IPS-NIHi11 (cell line): ENCODE data around the gene POLR2M.

Experiments used
- DNase-seq: peaks from one replicate; pipeline ENCODE4 v3.0.0; 2012; ENCODE audit warnings: mixed read lengths, low spot score

The POLR2M gene

DNA sequence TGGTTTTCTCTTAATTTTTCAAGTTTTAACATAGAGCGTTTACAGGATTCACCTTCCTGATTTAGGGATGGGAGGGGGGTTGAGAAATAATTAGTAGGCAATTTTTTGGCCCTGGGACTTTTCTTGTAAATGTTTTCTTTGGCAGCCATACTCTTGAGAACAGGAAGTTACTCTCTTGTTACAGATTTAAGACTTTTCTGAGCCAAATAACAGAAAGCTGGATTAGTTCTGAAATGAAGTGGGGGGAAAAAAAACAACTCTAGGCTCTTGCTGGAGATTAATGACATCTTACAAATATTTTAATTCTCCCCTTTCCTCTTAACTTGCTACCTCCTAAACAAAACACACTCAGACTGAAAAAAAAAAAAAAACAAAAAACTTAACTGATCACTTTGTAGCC, 13.8 kb upstream of the POLR2M start:
- no peak for DNase-seq

DNA sequence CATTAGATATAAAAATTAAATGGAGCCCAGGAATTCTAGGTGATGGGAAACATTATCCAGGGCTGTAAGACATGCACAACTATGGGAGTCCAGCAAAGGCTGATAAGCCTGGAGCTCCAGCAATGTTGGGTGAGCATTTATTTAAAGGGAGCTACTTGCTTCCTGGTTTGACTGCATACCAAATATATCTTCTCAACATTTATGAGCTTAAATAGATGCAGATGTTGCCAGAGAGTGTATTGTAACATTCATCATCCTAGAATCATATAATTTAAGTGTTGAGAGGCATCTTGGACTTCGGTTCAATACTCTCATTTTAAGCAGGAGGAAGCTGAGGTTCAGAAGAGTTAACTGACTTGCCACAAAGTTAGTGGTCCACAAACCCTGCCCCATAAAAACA, 12.2 kb upstream of the POLR2M start:
- no peak for DNase-seq

GRCh38 chr15:57696146-57696545, 10.4 kb upstream of the POLR2M start:
- no peak for DNase-seq

GRCh38 chr15:57697588-57697987, 8.9 kb upstream of the POLR2M start:
- DNase-seq: no peak

GRCh38 chr15:57698243-57698642, 8.3 kb upstream of the POLR2M start:
- DNase-seq: no peak

- no peak for DNase-seq
These were observed 7.5 kb upstream of the POLR2M start for GRCh38 chr15:57698991-57699390.

DNA sequence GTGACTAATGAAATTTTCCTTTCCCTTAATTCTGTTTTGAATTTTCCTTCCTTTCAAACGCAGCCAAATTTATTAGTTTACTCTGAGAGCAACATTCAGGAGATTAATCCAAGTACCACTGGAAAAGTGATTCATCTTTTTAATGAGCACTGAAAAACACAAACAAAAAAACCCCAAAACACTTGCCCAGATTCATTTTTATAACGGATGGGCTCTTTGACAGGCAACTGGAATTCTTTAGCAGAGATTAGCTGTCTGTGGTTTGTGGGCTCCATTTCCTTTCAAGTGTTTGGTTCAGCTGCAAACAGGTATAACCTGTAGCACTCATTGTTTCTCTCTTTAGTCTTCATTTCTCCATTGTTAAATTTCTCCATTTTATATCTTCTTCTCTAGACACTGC, 3.1 kb upstream of the POLR2M start:
- no peak for DNase-seq

GRCh38 chr15:57704441-57704840, 2.1 kb upstream of the POLR2M start:
- no peak for DNase-seq

- DNase-seq: no peak
These were observed 639 bp upstream of the POLR2M start for GRCh38 chr15:57705746-57706404.

DNA sequence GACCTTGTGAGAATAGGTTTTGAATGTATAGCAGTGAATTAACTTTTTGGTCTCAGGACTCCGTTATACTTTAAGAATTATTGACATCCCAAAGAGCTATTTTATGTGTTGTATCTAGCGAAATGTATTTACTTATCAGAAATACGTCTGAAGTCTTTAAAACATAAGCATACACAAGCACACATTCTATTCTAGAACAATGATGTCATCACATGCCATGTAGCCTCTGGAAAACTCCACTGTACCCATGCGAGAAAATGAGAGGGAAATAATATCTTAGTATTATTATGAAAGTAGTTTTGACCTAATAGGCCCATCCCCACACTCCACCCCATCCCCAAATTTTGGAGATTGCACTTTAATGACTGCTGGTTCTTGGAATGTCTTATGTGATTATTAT, 1.5 kb downstream of the POLR2M start:
- DNase-seq: no peak

- DNase-seq: no peak
These were observed 11.8 kb downstream of the POLR2M start for GRCh38 chr15:57718309-57718708.

DNA sequence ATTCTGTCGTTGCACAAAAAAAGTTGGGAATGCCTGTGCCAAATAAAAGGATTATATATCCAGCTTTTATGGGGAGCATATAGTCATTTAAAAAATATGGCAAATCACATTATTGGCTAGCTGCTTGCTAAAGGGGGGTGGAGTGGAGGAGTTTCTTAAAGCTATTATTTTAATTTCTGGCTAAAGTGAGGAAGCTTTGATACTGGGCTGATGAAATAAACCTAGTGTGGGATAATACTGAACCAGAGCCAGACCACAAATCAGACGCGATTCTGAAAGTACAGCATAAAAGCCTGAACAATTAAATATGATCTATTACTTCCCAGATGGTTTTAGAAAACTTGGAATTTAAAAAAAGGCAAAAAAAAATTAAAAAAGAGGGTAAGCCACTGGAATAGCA, 14.4 kb downstream of the POLR2M start:
- DNase-seq: no peak

GRCh38 chr15:57726411-57726810, 19.9 kb downstream of the POLR2M start:
- DNase-seq: no peak

GRCh38 chr15:57727031-57727430, 20.5 kb downstream of the POLR2M start:
- DNase-seq: no peak

GRCh38 chr15:57728436-57728835, 21.9 kb downstream of the POLR2M start:
- no peak for DNase-seq

DNA sequence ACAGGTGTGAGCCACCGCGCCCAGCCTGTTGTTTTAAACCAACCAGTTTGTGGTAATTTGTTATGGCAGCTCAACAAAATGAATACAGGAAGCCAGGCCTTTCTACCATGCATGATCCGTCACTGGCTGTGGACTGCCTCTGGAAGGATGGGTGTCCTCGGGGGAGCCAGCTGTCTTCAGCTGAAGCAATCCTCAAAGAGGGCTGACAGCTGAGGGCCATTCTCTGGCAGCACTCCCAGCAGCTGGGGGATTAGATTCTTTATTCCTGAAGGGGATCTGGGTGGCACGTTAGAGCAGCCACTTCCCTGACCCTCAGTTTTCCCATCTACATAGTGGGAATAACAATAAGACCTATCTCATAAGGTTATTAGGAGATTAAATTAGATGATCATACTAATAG, 24.4 kb downstream of the POLR2M start:
- DNase-seq: no peak

DNA sequence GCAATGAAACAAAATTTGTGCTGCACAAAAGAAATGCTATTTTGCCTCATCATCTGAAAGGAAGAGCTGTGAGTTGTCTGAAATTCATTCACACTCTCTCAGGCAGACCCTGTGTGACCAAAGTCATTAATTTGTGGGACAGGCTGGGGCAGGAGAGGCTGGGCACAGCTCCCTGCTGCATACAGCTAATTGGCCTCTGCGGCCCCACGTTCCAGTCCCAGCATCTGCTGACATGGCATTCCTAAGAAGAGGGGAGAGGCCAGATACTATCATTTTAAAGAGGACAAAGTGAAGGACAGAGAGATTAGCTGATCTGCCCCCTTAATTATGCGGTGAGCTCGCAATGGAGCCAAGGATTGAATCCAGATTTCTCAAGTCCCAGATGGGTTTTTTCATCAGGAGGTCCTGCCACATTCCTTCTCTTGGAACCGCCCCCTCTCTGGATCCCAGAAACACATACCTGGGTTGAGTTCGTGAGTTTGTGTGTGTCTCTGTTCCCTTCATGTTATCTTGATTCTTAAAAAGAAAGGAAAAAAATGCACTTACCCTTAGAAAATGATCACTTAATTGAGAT, 25.1 kb downstream of the POLR2M start:
- no peak for DNase-seq

DNA sequence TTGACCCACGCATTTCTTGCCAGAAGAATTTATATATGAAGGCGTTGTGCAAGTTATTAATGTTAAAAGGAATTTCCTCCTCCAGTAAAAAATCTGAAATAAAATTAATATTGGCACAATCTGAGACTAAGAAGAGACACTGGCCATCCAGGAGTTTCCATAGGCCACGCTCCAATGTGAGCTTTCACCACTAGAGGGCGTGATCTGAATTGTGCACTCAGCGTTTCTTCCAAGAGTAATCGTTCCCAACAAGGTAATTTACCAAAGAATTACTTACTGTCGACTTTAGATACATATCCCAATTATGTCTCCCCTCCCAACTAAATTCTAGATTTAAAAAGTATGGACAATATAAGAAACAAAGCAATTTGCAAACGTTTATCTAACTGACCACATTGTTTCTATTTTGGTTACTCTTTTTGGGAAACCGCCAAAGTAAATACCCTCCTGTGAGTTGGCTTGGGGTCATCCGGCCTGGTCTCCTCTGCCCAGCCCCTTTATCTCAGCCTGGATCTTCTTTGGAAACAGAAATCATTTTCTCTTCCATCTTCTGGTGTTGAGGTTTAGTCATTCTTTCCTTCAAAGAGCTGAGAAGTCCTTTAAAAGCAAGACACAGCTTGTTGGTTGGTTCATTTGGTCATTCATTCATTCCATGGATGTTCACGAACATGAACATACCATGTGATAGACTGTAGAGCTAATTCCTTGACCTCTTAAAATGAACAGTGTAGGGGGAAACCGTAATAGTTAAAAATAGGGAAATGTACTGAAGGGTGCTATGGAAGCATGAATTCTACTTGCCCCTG, 26.2 kb downstream of the POLR2M start:
- peak; percentile 62 for DNase-seq

- DNase-seq: no peak
These were observed 28.3 kb downstream of the POLR2M start for GRCh38 chr15:57734860-57735259.

DNA sequence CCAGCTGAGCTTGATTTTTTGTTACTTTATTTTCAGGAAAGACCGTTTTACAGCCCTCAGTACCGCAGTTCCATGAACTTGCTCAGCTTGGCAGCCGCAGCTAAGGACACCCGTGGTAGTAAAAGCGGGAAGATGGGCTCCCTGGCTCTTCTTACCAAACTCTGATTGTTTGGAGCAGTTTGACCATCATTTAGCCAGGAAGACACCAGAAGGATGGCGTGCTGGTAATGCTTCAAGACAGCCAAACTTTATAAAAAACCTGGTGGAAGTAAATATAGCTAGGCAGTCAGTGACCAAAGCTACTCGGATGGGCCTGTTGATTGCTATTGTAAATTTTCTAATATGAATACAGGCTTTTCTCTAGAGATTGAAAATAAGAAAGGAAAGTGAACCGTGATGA, 28.9 kb downstream of the POLR2M start:
- no peak for DNase-seq

DNA sequence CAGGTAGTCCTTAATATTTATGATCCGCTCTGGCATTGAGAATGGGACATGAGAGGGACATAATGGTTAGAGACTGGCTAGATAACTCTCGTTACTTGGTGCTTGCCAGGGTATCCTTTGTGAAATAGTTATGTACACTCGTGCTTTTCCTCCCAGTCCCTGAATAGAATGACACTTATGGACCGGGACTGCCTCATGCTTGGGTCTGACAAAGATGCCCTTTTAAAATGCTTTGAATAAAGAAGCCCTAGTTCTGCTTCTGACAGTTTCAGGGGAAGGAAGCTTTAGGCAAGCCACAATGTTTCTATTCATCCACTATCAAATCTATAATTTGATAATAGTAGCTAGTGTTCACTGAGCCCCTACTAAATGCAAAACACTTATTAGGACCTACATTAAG, 29.4 kb downstream of the POLR2M start:
- no peak for DNase-seq

DNA sequence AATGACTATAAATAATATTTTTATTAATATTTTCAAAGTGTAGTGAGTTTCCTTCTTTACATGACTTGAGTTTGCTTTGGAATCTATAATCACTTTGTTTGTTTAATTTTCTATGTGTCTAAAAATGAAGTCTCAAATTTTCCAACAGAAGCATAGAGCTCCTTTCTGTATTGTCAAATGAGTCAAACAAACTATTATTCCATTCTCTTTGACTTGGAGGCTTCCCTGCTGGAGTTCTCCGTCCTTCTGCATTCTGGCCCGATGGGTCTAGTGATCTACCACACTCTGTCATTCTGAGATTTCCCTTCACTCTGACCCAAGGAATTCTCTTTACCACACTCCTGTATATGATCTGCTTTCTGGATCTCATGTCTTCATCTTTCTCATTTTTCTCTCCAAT, 30.1 kb downstream of the POLR2M start:
- DNase-seq: no peak

DNA sequence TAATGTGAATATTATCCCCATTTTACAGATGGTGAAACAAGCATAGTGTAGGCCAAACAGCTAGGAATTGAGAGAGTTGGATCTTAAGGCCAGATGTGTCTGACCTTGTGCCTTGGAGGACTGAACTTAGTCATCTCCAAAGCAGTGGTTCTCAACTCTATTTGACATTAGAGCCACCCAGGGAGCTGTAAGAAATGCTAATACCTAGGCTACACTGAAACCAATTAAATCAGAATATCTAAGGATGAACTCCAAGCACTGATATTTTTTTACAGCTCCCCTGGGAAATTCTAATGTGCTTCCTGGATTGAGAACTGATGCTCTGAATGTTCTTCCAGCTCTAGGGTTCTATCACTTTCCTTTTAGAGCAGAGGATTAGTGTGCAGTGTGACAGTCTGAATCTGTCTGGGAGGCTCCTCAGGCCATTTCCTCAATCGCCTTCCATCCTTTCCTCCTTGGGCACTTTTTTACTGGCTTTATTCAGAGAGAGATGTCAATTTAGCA, 32.3 kb downstream of the POLR2M start:
- no peak for DNase-seq
